Ramos (cell line): ENCODE measurements around the gene ZNF346.

Experiments
- in situ Hi-C: fragments of 300-500 bp; cut with MboI; formaldehyde crosslinking; loops from one replicate; pipeline ENCODE4 v1.14.3; 2022; ENCODE audit warnings: low sequenced_read_pairs; ENCODE audit not compliant: unreplicated experiment

Gene ZNF346

GRCh38 chr5:177064500-177065277 lies 42.2 kb downstream of the ZNF346 start:
- in situ Hi-C loops = no loop called here

GRCh38 chr5:177065491-177065890 lies 43.0 kb downstream of the ZNF346 start:
- in situ Hi-C loops = no loop called here

- in situ Hi-C loops = no loop called here
Measured at GRCh38 chr5:177066224-177066623, 43.7 kb downstream of the ZNF346 start.

- in situ Hi-C loops = no loop called here
Measured at GRCh38 chr5:177067503-177067902, 45.0 kb downstream of the ZNF346 start.

- in situ Hi-C loops = no loop called here
Measured at GRCh38 chr5:177070536-177071191, 48.2 kb downstream of the ZNF346 start.

GRCh38 chr5:177071666-177072385 lies 49.3 kb downstream of the ZNF346 start:
- in situ Hi-C loops = no loop called here

- in situ Hi-C loops = no loop called here
Measured at GRCh38 chr5:177077335-177077734, 54.8 kb downstream of the ZNF346 start.

GRCh38 chr5:177079606-177080005 lies 57.1 kb downstream of the ZNF346 start:
- in situ Hi-C loops = no loop called here

- in situ Hi-C loops = no loop called here
Measured at GRCh38 chr5:177080265-177080664, 57.8 kb downstream of the ZNF346 start.

- in situ Hi-C loops = no loop called here
Measured at GRCh38 chr5:177081859-177082258, 59.4 kb downstream of the ZNF346 start.

- in situ Hi-C loops = no loop called here
Measured at GRCh38 chr5:177083357-177083756, 60.9 kb downstream of the ZNF346 start.

- in situ Hi-C loops = no loop called here
Measured at GRCh38 chr5:177084175-177084574, 61.7 kb downstream of the ZNF346 start.

GRCh38 chr5:177085985-177086653 lies 63.6 kb downstream of the ZNF346 start:
- in situ Hi-C loops = no loop called here

- in situ Hi-C loops = no loop called here
Measured at GRCh38 chr5:177086654-177087397, 64.3 kb downstream of the ZNF346 start, which contains the start of gene FGFR4. Gene FGFR4 (plus strand): TSS chr5:177086915. CDS start chr5:177089603, 2,688 bp downstream.

- in situ Hi-C loops = no loop called here
Measured at GRCh38 chr5:177087398-177088005, 65.0 kb downstream of the ZNF346 start.

GRCh38 chr5:177089127-177089526 lies 66.6 kb downstream of the ZNF346 start:
- in situ Hi-C loops = no loop called here

GRCh38 chr5:177089825-177090641 lies 67.5 kb downstream of the ZNF346 start:
- in situ Hi-C loops = no loop called here

GRCh38 chr5:177090813-177091212 lies 68.3 kb downstream of the ZNF346 start:
- in situ Hi-C loops = no loop called here

- in situ Hi-C loops = no loop called here
Measured at GRCh38 chr5:177091232-177091631, 68.7 kb downstream of the ZNF346 start.
